Measurements from ENCODE around the gene CKAP5.

Gene CKAP5

GRCh38 chr11:46845740-46846509 lies at the start of gene CKAP5:
Gene CKAP5 (minus strand): TSS chr11:46846280. CDS start chr11:46821231, 25,049 bp downstream.
- peak; percentile 65 to 71 (median 70) for DNase-seq (ENCODE audit: low read depth in 3 of 3)

DNA sequence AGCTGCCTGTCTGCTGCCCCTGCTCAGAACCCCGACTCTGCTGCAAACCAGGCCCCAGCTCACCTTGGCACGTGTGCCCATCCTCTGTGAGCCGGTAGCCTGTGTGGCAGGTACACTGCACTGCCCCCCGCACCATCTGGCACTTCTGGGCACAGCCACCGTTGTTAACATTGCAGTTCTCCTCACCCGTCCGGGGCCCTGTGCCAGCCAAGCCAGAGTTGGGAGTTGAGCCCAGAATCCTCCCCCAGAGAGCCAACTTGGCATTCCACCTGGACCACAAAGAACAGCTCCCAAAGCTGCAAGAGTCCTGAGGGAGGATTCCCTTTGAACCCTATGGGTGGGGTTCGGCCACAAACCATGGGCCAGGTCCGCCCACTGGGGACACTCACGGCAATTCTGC lies 49.7 kb upstream of the CKAP5 start:
- DNase-seq (ENCODE audit: low read depth in 3 of 3): no peak

GRCh38 chr11:46894961-46895360 lies 48.9 kb upstream of the CKAP5 start:
- no peak for DNase-seq (ENCODE audit: low read depth in 3 of 3)

DNA sequence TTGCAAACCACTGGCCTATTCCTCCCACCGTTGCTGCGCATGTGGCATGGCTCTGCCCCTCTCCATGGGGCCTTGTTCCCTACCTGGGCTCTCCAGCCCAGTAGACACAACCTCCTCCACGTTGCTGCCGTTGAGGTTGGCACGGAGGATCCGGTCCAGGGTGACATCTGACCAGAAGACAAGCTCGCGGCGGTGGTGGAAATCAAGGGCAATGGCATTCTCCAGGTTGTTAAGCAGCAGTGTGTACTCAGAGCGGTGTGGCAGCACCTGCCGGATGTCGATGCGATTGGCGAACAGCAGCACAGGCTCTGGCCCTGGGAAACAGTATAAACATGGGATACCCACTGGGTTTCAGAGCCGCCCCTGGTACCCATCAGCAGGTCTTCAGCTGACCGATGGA lies 48.4 kb upstream of the CKAP5 start:
- DNase-seq (ENCODE audit: low read depth in 3 of 3): no peak

- no peak for DNase-seq (ENCODE audit: low read depth in 3 of 3)
Measured at GRCh38 chr11:46892838-46893237, 46.8 kb upstream of the CKAP5 start.

GRCh38 chr11:46892109-46892508 lies 46.0 kb upstream of the CKAP5 start:
- no peak for DNase-seq (ENCODE audit: low read depth in 3 of 3)

- DNase-seq (ENCODE audit: low read depth in 3 of 3): no peak
Measured at GRCh38 chr11:46890665-46891064, 44.6 kb upstream of the CKAP5 start.

DNA sequence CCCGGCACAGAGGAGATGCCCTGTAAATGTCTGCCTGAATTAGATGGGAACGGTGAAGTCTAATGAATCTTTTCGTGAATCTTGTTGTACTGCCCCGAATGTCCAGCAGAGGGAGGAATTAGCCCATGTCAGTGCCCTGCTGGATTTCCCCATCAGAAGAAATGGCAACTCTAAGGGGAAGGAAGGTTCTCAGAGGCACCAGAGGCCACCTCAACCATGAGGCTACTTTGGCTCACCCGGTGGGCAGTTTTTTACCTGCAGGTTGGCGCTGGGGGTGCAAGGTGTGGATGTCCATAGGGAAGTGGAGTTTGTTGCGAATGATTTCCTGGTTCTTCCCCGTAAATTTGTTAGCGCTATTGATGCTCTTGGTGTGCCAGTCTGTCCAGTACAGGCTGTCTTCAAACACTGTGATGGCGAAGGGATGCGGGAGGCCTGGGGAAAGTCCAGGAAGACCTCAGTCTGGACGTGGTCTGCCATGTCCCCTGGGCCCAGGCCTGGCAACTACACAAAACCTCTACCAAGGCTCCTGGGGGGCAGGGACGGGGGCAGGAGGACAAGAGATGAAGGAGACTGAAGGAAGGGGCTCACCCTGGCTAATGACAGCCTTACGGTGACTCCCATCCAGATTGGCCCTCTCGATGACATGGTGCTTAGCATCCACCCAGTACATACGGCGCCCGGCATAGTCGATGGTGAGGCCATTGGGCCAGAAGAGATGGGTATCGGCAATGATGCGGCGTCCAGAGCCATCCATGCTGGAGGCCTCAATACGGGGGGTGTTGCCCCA lies 43.8 kb upstream of the CKAP5 start:
- DNase-seq (ENCODE audit: low read depth in 3 of 3): peak; percentile 31 to 58 (median 43)

DNA sequence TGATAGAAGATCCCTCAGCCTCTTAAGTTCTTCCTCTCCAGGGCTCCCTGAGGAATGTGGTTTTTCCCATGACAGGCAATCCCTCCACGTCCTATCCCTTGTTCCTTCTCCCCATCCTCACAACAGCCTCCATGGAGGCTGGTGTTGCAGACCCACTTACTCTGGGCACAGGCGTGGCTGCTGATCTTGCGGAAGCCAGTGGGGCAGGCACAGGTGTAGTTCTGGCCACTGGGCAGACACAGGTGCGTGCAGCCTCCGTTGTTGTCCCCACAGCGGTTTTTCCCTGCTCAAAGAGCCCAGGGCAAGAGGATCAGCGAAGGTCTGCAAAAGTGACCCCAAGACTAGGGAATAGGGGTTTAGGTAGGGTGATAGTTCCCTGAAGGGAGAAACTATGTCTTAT lies 43.2 kb upstream of the CKAP5 start:
- DNase-seq (ENCODE audit: low read depth in 3 of 3): no peak

- DNase-seq (ENCODE audit: low read depth in 3 of 3): no peak
Measured at GRCh38 chr11:46888636-46889035, 42.6 kb upstream of the CKAP5 start.

GRCh38 chr11:46886211-46886610 lies 40.1 kb upstream of the CKAP5 start:
- no peak for DNase-seq (ENCODE audit: low read depth in 3 of 3)

- no peak for DNase-seq (ENCODE audit: low read depth in 3 of 3)
Measured at GRCh38 chr11:46879056-46879585, 33.0 kb upstream of the CKAP5 start.

GRCh38 chr11:46877580-46877979 lies 31.5 kb upstream of the CKAP5 start:
- no peak for DNase-seq (ENCODE audit: low read depth in 3 of 3)

DNA sequence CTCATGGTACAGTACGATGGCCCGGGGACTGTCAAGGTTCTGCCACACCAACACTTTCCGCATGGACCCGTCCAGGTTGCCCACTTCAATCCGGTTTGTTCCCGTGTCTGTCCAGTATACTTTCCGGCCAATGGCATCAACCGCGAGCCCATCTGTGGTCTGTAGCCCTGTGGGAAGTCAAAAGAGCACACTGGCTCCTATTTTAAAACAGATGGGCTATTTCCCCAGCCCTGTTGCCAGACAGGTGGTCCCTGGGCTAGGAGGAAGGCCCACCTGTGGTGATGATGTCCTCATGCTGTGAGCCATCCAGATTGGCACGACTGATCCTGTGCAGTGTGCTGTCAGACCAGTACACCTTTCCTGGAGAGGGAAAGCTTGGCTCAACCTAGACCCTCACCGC lies 30.4 kb upstream of the CKAP5 start:
- DNase-seq (ENCODE audit: low read depth in 3 of 3): no peak

DNA sequence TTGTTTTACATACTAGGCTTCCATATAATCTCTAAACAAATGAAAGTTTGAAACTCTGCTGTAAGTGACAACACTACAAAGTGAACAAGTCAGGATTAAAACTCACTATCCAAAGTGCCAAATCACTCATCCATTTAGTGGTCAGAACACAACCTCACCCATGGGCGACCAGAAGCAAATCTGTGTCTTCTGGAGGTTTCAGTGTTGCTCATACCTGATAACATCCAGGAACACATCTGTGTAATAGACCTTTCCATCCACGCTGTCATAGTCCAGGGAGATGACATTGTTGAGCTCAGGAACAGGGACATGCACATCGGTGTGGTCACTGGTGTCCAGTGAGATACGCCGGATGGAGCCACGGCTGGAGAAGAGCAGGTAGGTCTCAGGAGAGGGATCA lies 28.5 kb upstream of the CKAP5 start:
- DNase-seq (ENCODE audit: low read depth in 3 of 3): no peak

DNA sequence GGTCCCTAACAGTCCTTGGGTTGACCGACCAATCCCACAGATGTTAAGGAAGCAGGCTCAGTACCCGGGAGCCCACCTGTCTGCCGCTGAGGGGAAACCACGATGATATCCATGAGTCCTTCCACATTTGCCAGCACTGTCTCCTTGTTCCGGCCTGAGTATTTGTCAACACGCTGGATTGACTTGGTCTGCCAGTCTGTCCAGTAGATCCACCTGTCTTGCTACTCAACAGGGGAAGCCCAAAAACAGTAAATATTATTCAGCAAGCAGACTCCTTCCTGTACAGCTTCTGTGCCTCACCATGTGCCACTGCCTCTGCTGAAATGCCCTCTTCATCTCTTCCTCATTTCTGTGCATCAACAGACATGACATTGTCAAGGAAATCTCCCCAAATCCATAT lies 22.8 kb upstream of the CKAP5 start:
- no peak for DNase-seq (ENCODE audit: low read depth in 3 of 3)

DNA sequence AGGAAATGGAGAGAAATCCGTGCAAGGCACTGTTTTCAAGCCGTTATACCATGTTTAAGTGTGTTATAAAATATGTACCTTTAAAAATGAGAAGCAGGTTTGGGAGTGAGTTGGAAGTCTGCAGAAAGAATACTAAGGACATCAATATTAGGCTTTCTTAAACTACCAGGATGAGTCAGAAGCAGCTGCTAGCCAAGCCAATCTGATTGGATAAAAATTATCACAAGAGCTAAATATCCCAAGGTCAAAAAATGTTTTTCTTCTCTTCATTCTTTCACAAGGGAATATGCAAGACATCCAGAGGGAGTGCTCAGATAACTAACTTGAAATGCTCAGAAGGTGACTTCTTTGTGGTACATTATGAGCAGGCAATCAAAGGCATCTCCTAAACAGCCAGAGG lies 19.3 kb upstream of the CKAP5 start:
- no peak for DNase-seq (ENCODE audit: low read depth in 3 of 3)

DNA sequence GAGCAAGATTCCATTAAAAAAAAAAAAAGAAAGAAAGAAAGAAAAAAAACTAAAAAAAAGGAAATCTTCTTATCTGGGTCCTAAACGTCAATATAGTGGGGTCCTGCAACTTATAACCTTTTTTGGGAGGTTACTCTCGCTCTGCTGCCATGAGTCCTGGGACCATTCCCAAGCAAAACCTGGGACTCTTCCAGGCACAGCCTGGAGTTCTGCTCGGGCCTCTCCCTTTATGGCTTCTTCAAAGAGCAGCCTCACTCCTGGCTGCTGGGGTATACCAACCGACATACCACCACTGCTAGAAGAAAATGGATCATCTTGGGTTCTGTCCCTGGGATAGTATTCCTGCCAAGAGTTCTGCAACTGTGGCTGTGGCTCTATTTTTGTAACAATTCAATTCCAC lies 14.1 kb upstream of the CKAP5 start:
- DNase-seq (ENCODE audit: low read depth in 3 of 3): no peak

- DNase-seq (ENCODE audit: low read depth in 3 of 3): no peak
Measured at GRCh38 chr11:46858920-46859546, 13.0 kb upstream of the CKAP5 start.

- no peak for DNase-seq (ENCODE audit: low read depth in 3 of 3)
Measured at GRCh38 chr11:46857666-46858065, 11.6 kb upstream of the CKAP5 start.

GRCh38 chr11:46856605-46857343 lies 10.7 kb upstream of the CKAP5 start:
- DNase-seq (ENCODE audit: low read depth in 3 of 3): no peak

DNA sequence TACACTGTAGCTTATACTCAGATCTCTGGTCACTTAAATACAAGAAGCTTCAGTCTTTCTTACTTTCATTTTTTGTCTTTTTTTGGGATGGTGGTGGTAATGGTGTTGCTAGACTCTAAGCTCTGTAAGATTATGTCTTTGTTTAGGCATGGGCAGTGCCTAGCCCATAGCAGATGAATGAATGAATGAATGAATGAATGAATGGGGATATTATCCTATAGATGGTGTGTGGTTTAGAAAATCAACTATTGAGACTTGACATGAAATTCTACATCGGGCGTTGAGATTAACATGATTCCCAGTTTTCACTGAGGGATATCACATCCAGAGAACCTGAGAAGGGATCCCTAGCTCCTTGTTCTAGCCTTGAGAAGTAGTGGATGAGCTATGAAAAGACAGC lies 9.8 kb upstream of the CKAP5 start:
- DNase-seq (ENCODE audit: low read depth in 3 of 3): no peak
